Upper lobe of right lung (tissue), 1 donor: Measurements from ENCODE around the gene BTN1A1. TPM values are rescaled to one million over a fixed set of nuclear protein-coding genes. Genes with fewer than 3 reads are reported as not detected.
A peak's percentile ranks its signal among the peaks of the same experiment; 100 is the strongest.

Experiments
- ATAC-seq: fragments of 200-7000 bp; cut with Tn5 transposase; one replicate; pipeline ENCODE4 v1.9.1; 2020; ENCODE audit warnings: mild to moderate bottlenecking, moderate library complexity
- DNase-seq: peaks from one replicate; pipeline ENCODE4 v3.0.0-alpha.2; 2020
- H3K27ac ChIP-seq: fragments of 200-600 bp; one replicate; pipeline ENCODE4 v1.8.0; 2022
- H3K27me3 ChIP-seq: fragments of 200-600 bp; one replicate; pipeline ENCODE4 v1.8.0; 2022; ENCODE audit warnings: mild to moderate bottlenecking
- H3K36me3 ChIP-seq: fragments of 200-600 bp; one replicate; pipeline ENCODE4 v1.8.0; 2022
- H3K4me1 ChIP-seq: fragments of 200-600 bp; one replicate; pipeline ENCODE4 v1.8.0; 2022
- H3K4me3 ChIP-seq: fragments of 200-600 bp; one replicate; pipeline ENCODE4 v1.8.0; 2022; ENCODE audit warnings: mild to moderate bottlenecking
- H3K9me3 ChIP-seq: fragments of 200-600 bp; one replicate; pipeline ENCODE4 v1.8.0; 2022
- CTCF ChIP-seq: fragments of 200-600 bp; IDR thresholded peaks from one replicate; pipeline ENCODE4 v1.8.0; 2022; ENCODE audit warnings: antibody characterized with exemption
- intact Hi-C: fragments of 100-400 bp; cut with DNase I; formaldehyde crosslinking; loops from one replicate; pipeline ENCODE4 v1.11.0; 2022
- total RNA-seq: library from RNA; stranded (reverse); fragmentation: NEBNext Ultra II Directional; extraction: Animal tissue kit (Norgen Biotek cat#: 25700); gene quantifications from one replicate; pipeline ENCODE4 v1.2.1, GENCODE V29; 2021
- donor health status: DM: no; HTN: yes; CAD: no; lungs with severe emphysema.

Gene BTN1A1
- total RNA-seq, 1 donor from 2014 or later = not detected

GRCh38 chr6:26473758-26474438, 26.2 kb upstream of the BTN1A1 start:
- peak overlapping the region; percentile 61 for H3K4me3 ChIP-seq
- DNase-seq (peak; percentile 85), ATAC-seq (peak; percentile 96)
- no peaks in the 10 kb centered on the region for H3K27me3 ChIP-seq
- peaks cover 20% of the 10 kb centered on the region for H3K4me1 ChIP-seq
- intact Hi-C loops = no loop called here
- TF ChIP-seq CTCF = no peak
- H3K27ac ChIP-seq = peak overlapping the region; percentile 91
- peaks cover 7% of the 10 kb centered on the region for H3K36me3 ChIP-seq
- no peaks in the 10 kb centered on the region for H3K9me3 ChIP-seq

- Histone ChIP-seq H3K27ac (peak overlapping the region; percentile 91), H3K4me1 (peaks cover 20% of the 10 kb centered on the region), H3K27me3 (no peaks in the 10 kb centered on the region), H3K4me3 (peak overlapping the region; percentile 61), H3K36me3 (peaks cover 2% of the 10 kb centered on the region), H3K9me3 (no peaks in the 10 kb centered on the region)
- ATAC-seq = no peak
- no peak for DNase-seq
- no peak for TF ChIP-seq CTCF
- intact Hi-C loops = no loop called here
Measured at GRCh38 chr6:26474439-26474881, 25.6 kb upstream of the BTN1A1 start.

- Histone ChIP-seq H3K27me3 (no peaks in the 10 kb centered on the region), H3K36me3 (no peaks in the 10 kb centered on the region), H3K4me1 (peaks cover 20% of the 10 kb centered on the region), H3K27ac (no peak overlapping the region), H3K9me3 (no peaks in the 10 kb centered on the region), H3K4me3 (no peak overlapping the region)
- no peak for TF ChIP-seq CTCF
- intact Hi-C loops = no loop called here
- no peak for DNase-seq
- ATAC-seq = no peak
Measured at GRCh38 chr6:26475823-26476729, 24.0 kb upstream of the BTN1A1 start.

- no peaks in the 10 kb centered on the region for H3K9me3 ChIP-seq
- H3K27me3 ChIP-seq = no peaks in the 10 kb centered on the region
- H3K4me3 ChIP-seq = no peak overlapping the region
- no peaks in the 10 kb centered on the region for H3K36me3 ChIP-seq
- H3K27ac ChIP-seq = no peak overlapping the region
- intact Hi-C loops = no loop called here
- no peak for TF ChIP-seq CTCF
- ATAC-seq (no peak), DNase-seq (no peak)
- H3K4me1 ChIP-seq = peaks cover 20% of the 10 kb centered on the region
Measured at GRCh38 chr6:26476896-26477295, 23.2 kb upstream of the BTN1A1 start.

- H3K4me3 ChIP-seq = no peak overlapping the region
- DNase-seq = no peak
- H3K4me1 ChIP-seq = peaks cover 20% of the 10 kb centered on the region
- intact Hi-C loops = no loop called here
- H3K27me3 ChIP-seq = no peaks in the 10 kb centered on the region
- no peaks in the 10 kb centered on the region for H3K9me3 ChIP-seq
- peak overlapping the region; percentile 20 for H3K27ac ChIP-seq
- ATAC-seq = no peak
- no peak for TF ChIP-seq CTCF
- no peaks in the 10 kb centered on the region for H3K36me3 ChIP-seq
Measured at GRCh38 chr6:26477426-26477825, 22.7 kb upstream of the BTN1A1 start.
